DMS53 (cell line): Measurements from ENCODE around the gene ADGRL3.
"Not testable (repeated sequence)": the region's sequence is repeated elsewhere in the genome, so short reads cannot be mapped to it uniquely, and the experiment has no call there.

Source experiments
- DNase-seq: peaks from one replicate; lab custom pipeline; 2025; lab: John Stamatoyannopoulos, UW

ADGRL3 gene

DNA sequence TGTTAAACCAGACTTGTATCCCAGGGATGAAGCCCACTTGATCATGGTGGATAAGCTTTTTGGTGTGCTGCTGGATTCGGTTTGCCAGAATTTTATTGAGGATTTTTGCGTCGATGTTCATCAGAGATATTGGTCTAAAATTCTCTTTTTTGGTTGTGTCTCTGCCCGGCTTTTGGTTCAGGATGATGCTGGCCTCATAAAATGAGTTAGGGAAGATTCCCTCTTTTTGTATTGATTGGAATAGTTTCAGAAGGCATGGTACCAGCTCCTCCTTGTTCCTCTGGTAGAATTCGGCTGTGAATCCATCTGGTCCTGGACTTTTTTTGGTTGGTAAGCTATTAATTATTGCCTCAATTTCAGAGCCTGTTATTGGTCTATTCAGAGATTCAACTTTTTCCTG lies 556.8 kb downstream of the ADGRL3 start:
- not testable (repeated sequence) for DNase-seq

DNA sequence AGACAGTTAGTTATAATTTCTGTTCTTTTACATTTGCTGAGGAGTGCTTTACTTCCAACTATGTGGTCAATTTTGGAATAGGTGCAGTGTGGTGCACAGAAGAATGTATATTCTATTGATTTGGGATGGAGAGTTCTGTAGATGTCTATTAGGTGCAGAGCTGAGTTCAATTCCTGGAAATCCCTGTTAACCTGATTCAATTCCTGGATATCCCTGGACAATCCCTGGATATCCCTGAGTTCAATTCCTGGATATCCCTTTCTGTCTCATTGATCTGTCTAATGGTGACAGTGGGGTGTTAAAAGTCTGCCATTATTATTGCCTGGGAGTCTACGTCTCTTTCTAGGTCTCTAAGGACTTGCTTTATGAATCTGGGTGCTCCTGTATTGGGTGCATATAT lies 557.9 kb downstream of the ADGRL3 start:
- not testable (repeated sequence) for DNase-seq

DNA sequence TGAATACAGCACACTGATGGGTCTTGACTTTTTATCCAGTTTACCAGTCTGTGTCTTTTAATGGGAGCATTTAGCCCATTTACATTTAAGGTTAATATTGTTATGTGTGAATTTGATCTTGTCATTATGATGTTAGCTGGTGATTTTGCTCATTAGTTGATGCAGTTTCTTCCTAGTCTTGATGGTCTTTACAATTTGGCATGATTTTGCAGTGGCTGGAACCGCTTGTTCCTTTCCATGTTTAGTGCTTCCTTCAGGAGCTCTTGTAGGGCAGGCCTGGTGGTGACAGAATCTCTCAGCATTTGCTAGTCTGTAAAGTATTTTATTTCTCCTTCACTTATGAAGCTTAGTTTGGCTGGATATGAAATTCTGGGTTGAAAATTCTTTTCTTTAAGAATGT lies 558.5 kb downstream of the ADGRL3 start:
- DNase-seq, result not testable (repeated sequence)

DNA sequence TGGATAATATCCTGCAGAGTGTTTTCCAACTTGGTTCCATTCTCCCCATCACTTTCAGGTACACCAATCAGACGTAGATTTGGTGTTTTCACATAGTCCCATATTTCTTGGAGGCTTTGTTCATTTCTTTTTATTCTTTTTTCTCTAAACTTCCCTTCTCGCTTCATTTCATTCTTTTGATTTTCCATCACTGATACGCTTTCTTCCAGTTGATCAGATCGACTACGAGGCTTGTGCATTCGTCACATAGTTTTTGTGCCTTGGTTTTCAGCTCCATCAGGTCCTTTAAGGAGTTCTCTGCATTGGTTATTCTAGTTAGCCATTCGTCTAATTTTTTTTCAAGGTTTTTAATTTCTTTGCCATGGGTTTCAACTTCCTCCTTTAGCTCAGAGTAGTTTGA lies 559.1 kb downstream of the ADGRL3 start:
- not testable (repeated sequence) for DNase-seq

DNA sequence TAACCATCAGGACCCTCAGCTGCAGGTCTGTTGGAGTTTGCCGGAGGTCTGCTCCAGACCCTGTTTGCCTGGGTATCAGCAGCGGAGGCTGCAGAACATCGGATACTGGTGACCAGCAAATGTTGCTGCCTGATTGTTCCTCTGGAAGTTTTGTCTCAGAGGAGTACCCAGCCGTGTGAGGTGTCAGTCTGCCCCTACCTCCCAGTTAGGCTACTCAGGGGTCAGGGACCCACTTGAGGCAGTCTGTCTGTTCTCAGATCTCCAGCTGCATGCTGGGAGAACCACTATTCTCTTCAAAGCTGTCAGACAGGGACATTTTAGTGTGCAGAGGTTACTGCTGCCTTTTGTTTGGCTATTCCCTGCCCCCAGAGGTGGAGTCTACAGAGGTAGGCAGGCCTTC lies 559.8 kb downstream of the ADGRL3 start:
- not testable (repeated sequence) for DNase-seq

DNA sequence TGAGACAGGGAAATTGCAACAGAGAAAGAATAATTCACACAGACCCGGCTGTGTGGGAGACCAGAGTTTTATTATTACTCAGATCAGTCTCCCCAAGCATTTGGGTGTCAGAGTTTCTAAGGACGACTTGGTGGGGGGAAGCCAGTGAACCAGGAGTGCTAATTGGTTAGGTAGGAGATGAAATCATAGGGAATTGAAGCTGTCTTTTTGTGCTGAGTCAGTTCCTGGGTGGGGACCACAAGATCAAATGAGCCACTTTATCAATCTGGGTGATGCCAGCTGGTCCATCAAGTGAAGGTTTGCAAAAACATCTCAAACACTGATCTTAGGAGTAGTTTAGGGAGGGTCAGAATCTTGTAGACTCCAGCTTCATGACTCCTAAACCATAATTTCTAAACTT lies 560.7 kb downstream of the ADGRL3 start:
- DNase-seq, result no peak

DNA sequence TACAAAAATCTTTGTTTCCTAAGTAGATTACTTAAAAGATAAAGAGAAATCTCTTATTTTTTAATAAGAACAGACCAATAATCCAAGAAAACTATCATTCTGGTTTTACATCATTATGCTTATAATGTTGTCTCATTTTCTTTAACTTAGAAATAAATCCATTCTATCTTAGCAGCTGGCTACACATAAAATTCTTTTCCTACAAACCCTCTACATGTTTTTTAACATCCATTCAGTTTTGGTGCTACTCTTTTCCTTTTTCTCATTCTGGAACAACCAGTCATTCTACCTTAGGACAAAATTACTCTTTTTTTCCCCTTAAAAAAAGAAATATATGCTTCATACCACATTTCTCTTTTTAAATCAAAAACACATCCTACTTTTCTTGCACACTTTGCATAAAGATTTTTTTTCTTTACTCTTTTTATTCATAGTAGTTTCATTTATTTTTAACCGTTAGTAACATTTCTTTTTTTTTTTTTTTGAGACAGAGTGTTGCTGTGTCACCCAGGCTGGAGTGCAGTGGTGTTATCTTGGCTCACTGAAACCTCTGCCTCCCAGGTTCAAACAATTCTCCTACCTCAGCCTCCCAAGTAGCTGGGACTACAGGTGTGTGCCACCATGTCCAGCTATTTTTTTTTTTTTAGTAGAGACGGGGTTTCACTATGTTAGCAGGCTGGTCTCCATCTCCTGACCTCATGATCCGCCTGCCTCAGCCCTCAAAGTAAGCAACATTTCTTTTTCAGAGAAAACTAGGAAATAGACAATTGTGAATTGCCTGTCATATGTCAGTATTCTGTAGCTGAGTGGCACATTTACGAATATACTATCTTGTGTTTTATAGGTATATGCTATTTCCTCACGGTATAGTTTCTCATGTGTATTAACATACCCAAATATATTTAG lies 562.8 kb downstream of the ADGRL3 start:
- DNase-seq, result no peak

DNA sequence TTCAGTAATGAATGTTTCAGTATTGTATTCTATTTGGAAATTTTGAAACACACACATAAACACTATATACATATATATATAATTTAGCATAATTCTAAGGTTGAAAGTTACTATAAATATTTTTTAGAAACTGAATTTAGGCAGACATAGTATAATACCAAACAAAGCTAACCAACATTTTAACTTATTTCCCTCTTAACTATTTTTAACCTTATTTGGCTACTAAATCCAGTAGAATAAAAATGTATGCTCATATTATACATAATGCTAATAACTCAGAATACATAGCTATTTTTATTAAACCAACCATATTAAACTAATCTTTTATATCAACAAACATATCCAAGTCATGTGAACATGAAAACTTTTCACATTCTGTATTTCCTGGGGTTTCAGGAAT lies 563.6 kb downstream of the ADGRL3 start:
- no peak for DNase-seq

DNA sequence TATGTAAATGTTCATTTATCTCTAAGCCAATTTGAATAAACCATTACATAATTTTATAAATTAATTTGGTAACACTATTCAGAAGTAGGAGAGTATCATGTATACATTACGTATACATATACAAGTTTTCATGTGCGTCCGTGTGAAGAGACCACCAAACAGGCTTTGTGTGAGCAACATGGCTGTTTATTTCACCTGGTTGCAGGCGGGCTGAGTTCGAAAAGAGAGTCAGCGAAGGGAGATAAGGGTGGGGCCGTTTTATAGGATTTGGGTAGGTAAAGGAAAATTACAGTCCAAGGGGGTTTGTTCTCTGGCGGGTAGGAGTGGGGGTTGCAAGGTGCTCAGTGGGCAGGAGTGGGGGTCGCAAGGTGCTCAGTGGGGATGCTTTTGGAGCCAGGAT lies 564.0 kb downstream of the ADGRL3 start:
- not testable (repeated sequence) for DNase-seq

DNA sequence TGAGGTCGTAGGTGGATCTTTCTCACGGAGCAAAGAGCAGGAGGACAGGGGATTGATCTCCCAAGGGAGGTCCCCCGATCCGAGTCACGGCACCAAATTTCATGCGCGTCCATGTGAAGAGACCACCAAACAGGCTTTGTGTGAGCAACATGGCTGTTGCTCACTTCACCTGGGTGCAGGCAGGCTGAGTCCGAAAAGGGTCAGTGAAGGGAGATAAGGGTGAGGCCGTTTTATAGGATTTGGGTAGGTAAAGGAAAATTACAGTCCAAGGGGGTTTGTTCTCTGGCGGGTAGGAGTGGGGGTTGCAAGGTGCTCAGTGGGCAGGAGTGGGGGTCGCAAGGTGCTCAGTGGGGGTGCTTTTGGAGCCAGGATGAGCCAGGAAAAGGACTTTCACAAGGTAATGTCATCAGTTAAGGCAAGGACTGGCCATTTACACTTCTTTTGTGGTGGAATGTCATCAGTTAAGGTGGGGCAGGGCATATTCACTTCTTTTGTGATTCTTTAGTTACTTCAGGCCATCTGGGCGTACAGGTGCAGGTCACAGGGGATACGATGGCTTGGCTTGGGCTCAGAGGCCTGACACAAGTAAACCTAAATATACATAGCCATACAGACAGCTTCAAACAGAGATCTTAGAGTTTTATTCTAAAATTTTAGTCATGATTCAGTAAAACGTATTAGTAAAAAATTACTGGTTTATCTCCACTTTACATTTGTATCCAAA lies 569.5 kb downstream of the ADGRL3 start:
- DNase-seq, result not testable (repeated sequence)

DNA sequence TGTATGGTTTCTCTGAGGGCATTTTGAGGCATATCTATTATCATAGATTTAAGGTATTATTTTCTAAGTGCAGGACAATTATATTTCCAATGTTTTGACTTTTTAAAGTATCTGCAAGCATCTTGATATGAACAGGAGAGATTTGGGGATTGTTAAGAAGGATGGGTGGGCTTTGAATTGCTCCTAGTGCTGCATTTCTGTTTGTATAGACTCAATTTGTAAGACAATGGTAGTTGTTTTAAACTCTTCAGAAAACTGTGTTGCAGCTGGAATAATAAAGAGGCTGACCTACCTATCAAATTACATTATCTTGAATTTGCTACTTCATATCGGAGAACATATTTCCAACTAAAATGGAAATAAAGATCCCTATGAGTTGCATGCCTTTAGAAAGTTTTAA lies 570.3 kb downstream of the ADGRL3 start:
- no peak for DNase-seq

DNA sequence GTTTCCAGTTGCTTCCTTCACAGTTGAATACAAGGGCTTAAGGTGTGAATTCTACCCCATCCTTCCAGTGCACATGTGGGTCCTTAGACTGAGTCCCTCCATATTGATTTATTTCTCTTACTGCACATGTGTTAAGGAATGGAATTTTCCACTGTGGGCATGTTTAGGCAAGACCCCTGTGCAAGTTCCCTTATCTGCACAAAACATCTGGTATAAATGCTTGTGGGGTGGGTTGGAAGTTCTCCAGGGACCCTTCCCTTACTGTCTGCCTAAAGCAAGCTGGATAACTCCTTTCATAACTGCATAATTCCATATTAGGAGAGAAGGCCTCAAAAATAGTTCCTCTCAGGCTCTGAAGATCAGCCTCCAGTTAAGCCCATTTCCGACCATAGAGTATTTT lies 570.9 kb downstream of the ADGRL3 start:
- no peak for DNase-seq

DNA sequence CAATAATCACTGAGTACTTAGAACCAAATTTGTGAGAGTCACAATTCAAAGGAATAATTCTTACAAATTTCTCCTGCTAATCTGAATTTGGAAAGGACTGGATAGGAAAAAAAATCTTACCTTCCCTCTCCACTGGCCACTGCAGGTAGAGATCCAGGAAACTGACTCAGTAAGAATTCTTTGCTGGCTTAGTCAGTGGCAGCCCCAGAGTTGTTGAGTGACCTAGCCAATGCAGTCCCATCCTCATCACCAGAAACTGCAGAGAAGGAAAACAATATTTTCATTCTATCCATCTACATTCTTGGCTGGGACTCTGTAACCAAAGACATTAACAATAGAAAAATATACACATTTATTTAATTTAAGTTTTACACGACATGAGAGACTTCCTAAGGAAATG lies 572.0 kb downstream of the ADGRL3 start:
- DNase-seq, result no peak

DNA sequence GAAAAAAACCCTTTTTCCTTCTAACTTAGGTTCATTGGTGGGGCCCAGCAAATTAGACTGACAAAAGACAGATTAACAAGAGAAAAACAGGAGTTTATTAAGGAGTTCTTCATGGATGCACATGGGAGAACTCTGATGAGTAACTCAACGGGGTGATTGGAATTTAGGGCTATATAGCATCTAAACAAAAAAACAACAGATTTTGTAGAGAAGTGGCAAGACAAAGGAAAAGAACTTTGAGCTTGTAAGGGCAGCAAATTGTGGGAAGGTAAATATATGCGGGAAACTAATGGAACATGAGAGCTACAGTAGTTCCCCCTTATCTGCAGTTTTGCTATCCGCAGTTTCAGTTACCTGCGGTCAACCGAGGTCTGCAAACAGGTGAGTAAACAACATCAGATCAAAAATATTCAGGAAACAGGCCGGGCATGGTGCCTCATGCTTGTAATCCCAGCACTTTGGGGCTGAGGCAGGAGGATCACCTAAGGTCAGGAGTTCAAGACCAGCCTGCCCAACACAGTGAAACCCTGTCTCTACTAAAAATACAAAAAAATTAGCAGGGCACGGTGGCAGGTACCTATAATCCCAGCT lies 573.6 kb downstream of the ADGRL3 start:
- DNase-seq, result no peak

DNA sequence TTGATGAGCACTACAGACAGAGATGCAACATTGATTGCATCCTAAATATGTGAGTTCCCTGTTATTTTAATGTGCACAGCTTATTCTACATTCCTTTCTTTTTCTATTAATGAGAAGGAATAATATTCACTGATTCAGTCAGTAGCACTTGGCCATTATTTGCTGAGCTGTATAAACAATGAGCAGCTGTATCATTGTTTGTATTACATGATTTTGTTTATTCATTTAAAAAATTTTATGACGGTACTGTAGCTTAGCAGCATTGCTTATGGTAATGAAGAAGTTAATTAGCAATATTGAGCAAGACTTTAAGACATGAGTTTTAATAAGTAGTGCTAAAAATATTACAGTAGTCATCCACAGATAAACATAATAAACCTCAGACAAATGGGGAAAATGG lies 582.0 kb downstream of the ADGRL3 start:
- peak; percentile 62 for DNase-seq

DNA sequence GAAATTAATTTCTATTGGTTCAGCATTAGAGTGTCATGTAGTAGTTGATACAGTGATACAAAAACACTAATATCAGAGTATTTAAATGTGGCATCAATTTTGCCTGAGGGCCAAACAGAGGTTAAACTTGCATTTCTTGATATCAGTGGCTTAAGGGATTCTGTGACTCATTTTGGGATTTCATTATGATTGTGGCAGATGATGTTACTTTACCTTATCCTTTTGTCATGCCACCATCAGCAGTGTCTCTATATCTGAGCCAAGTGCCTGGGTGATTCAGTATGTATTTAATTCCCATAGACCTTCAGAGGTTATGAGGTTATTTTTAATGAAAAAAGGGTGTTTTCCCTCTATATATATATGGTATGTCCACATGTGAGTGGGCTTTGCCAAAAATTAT lies 582.9 kb downstream of the ADGRL3 start:
- peak; percentile 4 for DNase-seq

DNA sequence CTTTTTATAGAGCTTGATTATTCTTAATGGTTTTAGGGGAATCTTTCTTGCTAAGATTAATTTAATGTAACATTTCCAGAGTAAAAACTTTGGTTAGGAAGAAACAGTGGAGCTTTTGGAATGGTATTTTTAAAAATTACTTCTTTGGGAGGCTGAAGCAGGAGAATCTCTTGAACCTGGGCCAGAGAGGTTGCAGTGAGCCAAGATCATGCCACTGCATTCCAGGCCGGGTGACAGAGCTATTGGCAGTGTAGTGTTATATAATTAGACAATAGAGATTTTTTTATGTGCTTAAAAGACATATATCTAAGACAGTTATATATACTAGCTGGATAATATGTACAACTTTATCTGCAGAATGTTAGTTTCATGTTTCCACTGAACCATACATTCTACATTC lies 585.6 kb downstream of the ADGRL3 start:
- DNase-seq, result no peak

DNA sequence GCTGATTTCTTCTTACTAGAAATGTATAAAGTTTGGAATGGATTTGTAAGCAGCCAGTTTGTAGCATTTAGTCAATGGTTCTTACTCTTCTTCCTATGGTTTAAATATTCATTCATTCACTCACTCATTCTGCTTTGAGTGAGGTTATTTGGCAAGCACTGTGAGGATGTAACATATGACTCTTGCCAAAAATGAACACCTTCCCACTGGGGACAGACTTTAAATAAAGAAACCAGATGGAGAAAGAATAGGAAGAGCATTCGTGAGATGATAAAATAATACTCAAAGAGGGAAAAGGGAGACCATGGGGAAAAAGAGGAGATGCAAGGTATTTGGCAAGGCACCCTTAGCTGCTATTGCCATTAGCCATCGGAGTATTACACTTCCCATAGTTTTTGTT lies 586.1 kb downstream of the ADGRL3 start:
- DNase-seq, result no peak

DNA sequence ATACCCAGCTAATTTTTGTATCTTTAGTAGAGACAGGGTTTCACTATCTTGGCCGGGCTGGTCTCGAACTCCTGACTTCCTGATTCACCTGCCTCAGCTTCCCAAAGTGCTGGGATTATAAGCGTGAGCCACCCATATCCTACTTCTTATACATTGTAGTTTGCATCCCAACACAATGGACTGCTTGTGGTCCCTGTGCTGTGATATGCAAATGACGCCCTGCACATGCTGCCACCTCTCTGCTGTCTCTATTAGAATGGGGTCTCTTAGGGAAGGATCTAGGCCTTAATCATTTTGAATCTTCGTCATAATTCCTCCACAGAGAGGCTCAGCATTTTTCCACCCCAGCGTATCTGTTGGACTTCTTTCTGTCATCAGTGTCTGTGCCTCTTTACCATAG lies 595.9 kb downstream of the ADGRL3 start:
- DNase-seq, result no peak

DNA sequence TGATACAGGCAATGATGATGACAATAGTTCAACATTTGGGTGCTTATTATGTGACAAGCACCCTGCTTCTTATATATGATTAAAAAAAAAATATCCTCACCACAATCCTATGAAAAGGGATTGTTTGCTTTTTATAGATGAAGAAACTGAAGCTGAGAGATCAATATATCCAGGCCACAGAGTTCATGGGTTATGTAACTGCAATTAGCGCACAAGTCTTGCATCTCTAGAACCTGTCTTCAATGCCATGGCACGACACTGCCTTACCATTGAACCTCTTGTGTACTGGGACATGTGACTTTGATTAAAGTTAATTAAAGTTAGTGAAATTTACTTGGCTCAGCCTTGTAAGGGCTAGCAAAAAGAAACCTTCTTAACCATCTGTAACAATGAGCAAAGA lies 599.7 kb downstream of the ADGRL3 start:
- DNase-seq, result no peak

DNA sequence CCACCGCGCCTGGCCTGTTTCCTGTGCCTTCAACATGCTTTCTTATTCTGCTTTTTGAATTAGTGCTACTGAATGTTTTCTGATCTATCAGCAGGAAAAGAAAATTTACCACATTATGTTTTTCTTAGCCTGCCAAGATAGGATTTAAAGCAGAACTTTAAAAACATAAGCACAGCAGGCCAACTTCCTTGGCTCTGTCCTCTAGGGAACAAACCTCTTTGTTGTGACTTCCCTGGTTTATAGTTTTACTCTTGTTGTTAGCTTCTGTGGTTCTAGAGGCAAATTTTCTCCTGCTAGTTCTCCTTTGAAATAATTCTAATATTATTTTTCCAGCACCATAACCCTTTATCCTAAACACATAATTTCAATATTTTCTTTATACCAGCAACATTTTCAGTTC lies 605.1 kb downstream of the ADGRL3 start:
- DNase-seq, result no peak

DNA sequence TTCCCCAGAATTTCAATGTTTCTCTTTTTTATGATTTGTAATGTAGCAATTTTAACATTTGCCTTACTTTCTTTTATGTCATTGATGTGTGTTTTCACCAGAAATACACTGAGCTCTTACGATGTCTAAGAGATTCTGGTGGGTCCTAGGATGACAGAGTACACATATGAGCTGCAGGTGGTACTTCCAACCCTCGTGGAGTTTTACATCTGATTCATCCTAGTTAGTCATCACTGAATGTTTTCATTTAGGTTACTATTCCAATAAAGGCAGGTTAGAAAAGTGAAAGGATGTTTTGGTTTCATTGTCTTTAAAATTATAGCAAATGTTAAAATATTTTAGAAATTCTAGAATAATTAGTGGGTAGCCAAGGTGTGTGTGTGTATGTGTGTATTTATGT lies 605.9 kb downstream of the ADGRL3 start:
- DNase-seq, result no peak

DNA sequence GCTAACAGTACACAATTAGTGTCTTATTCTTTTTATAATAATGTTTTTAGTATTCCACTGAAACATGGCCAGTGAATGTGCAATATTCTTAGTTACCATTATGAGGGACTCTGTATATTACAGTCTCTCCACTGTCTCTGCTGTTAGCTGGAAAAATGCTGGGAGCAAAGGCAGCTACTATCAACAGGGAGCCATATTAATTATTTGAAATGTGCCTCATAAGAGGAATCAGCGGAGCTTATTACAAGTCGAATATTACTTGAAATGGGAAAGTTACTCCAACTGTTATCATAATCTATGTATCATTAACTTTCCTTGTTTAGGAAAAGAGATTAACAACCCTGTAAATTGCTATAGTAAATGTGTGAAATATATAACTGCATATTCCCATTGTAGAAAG lies 612.0 kb downstream of the ADGRL3 start:
- DNase-seq, result no peak
